Epithelial cell of esophagus (primary cell): Measurements from ENCODE around the gene TSSK6.

Experiments
- DNase-seq: peaks from one replicate; pipeline ENCODE4 v3.0.0; 2010; ENCODE audit warnings: low read depth
- H3K4me3 ChIP-seq: 2 replicates; pipeline ENCODE4 v1.5.1; 2011; ENCODE audit warnings: mild to moderate bottlenecking, low read length, control low read depth
- TF ChIP-seq, protein P1 (sequence below): IDR thresholded peaks from 2 replicates; pipeline ENCODE4 v1.5.1; 2011; ENCODE audit warnings: low read depth, mild to moderate bottlenecking, low read length, control low read depth, inconsistent platforms; ENCODE audit not compliant: insufficient read depth; ENCODE audit errors: missing control alignments

The TSSK6 gene

DNA sequence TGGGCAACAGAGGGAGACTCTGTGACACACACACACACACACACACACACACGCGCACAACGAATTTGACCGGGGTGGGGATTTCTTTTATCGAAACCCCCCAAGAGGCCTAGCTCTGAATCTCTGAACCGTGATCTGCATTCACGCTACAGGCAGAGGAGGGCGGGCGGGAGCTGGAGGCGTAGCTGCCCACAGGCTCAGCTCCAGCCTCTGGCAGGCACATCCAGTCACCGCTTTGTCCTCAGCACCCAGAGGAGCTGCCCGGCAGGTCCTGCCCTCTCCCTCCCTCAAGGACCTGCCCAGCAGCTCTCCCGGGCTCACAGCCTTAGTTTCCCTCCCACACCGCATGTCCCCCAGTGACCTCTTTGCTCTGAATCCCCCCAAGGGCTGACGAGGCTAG lies 42.7 kb upstream of the TSSK6 start:
- TF ChIP-seq, protein P1, sequence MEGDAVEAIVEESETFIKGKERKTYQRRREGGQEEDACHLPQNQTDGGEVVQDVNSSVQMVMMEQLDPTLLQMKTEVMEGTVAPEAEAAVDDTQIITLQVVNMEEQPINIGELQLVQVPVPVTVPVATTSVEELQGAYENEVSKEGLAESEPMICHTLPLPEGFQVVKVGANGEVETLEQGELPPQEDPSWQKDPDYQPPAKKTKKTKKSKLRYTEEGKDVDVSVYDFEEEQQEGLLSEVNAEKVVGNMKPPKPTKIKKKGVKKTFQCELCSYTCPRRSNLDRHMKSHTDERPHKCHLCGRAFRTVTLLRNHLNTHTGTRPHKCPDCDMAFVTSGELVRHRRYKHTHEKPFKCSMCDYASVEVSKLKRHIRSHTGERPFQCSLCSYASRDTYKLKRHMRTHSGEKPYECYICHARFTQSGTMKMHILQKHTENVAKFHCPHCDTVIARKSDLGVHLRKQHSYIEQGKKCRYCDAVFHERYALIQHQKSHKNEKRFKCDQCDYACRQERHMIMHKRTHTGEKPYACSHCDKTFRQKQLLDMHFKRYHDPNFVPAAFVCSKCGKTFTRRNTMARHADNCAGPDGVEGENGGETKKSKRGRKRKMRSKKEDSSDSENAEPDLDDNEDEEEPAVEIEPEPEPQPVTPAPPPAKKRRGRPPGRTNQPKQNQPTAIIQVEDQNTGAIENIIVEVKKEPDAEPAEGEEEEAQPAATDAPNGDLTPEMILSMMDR = no peak
- no peak for DNase-seq
- no peak overlapping the region for H3K4me3 ChIP-seq

DNA sequence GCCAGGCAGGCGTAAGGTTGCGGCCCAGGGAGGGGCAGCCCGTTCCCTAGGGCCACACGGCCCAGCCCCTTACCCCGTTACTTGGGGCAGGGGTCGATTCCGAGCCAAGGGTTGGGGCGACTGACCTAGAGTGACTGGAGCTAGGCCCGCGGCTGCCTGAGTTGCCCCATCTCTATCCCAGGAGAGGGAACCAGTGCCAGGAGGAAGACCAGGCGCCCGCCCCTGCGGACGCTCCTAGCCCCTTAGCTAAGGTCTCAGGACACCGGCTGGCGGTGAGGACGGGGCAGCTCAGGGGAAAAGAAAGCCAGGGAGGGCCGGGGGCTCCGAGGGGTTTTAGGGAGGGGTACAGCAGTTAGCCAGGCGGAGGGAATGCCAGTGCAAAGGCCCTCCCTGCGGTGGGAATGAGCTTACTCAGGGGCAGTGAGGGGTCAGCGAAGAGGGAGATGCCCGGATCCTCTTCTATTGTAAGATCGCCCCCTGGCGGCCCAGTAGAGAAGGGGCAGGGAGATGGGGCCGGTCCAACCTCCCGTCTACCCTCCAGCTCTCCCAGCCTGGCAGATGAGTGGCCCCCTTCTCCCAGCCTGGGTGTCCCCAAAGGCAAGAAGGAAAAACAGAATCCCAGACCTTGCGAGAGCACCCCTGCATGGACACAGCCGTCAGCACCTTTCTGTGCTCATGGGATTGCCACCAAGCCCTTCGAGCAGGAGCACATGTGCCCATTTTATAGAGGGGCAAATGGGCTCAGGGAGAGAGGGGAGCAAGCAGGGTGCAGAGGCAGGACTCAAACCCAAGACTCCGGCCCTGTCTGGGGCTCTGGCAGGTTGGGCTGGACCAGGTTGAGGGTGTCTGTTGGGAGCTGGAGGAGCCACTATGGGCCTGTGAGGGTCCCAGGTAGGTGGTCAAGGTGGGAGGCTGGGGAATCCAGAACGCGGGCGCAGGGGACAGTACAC lies 39.0 kb upstream of the TSSK6 start:
- TF ChIP-seq, protein P1 = peak; percentile 61
- H3K4me3 ChIP-seq = no peak overlapping the region
- peak; percentile 42 for DNase-seq

DNA sequence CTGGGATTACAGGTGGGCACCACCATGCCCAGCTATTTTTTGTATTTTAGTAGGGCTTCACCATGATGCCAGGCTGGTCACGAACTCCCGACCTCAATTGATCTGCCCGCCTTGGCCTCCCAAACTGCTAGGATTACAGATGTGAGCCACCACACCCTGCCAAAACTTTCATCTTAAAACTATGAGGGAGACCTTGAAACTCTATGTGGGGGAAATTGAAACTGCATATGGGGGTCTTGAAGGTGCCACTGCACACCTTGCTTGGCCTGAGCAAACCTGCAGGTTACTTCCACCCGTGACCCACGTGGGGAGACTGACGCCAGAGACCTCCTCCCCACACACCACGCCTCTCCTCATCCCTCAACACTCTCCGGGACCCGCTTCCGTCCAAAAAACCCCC lies 38.3 kb upstream of the TSSK6 start:
- no peak overlapping the region for H3K4me3 ChIP-seq
- DNase-seq = no peak
- TF ChIP-seq, protein P1 = no peak

DNA sequence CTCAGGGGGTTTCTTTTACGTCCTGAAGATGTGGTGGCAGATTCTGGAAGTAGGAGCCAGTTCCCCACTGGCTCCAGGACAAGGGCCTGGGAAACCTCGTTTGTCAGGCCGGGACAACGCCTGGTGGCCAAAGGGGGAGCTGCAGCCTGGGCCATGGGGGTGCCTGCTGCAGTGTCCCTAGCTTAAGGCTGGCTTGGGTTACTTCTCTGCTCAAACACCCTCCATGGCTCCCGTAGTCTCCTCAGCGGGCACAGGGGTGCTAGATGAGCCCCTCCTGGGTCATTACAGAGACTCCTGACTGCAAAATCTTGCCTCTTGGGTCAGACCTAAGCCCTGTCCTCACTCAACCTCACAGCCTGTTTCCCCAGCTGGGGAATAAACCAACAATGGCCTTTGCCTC lies 37.5 kb upstream of the TSSK6 start:
- TF ChIP-seq, protein P1 = peak; percentile 72
- no peak overlapping the region for H3K4me3 ChIP-seq
- DNase-seq = peak; percentile 43

DNA sequence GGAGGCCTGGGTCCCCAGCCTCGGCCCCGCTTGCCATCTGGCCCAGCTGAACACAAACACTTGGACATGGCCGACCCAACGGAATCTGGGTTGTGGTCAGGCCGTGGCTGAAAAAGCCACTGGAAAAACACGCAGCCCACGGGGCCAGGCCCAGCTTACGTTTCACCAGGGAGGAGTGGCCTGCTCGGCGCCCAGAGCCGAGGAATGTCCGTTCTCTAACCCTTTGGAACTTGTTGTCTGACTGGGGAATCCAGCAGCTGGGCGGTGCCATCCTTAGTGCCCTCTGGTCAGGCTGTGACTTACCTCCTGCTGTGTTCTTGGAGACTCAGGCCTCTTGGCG lies 36.5 kb upstream of the TSSK6 start:
- DNase-seq = no peak
- H3K4me3 ChIP-seq = no peak overlapping the region
- TF ChIP-seq, protein P1 = no peak

DNA sequence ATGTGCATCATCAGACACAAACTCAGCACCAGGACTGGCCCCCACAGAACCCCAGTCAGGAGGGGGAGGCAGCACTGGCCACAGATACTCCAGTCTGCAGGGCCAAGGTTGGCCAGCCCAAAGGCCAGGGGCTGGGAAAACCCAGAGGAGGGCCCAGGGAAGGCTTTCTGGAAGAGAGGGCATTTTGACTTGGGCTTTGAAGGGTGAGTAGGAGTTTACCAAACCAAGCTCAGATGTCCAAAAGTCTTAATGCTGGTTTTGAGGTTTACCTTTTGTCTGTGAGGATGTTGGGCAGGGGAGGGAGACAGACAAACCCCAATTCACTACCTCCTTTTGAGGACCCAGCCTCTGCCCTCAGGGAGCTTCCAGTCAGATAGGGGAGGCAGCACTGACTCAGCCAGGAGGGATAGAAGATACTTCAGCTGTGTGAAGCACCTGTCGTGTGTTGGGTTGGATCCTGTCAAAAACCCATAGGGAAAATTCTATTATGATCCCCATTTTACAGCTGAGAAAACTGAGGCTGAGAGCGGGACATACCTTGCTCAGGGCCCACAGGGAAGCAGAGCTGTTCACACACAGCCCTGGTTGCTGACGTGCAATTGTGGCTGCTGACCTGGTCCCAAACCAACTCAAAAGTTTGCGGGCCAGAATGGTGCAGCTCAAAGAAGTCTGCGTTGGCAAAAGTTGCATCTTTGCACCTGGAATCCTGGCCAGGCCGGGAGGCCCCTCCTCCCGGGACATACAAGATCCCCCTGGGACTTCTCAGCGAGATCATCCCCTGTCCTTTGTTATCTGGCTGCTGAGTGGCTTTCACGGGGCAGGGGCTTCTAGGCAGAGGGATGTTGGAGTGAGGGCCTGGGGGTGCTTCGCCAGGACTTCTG lies 35.9 kb upstream of the TSSK6 start:
- no peak overlapping the region for H3K4me3 ChIP-seq
- TF ChIP-seq, protein P1 = no peak
- no peak for DNase-seq
